ENCODE results near the gene SMIM36.

The SMIM36 gene

DNA sequence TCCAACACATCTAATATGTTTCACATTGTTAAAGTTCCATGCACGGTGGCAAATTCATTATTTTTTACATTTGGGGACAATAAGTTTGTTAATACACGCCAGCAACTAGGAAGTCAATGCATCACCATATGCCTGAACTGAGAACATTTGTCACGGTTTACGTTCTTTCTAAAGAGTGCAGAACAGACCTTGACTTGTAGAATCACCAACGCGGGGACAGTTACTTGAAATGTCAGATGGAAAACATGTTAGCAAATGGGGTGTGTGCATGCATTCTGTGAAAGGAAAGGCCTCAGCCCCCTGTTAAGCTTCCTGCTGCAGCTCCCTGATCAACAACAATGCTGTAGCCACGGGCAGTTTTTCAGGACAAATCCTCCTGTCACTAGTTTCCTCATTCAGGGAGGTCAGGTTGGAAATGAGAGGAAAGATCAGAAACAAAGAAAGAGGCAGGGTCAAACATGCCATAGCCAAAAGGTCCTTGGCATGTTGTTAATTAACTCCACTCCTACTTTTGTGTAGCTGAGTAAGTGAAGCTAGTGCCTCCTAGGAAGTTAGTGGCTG, 18.4 kb downstream of the SMIM36 start:
- Histone ChIP-seq H3K4me3 (no peak overlapping the region), H3K36me3 (ENCODE audit: insufficient read depth, low read length) (no peaks in the 10 kb centered on the region), H3K9me3 (ENCODE audit: low read depth, low read length) (no peaks in the 10 kb centered on the region), H3K27ac (no peak overlapping the region), H3K9ac (ENCODE audit: insufficient read length) (no peak overlapping the region)
- DNase-seq (ENCODE audit: low read depth, low spot score), result no peak
- TF ChIP-seq POLR2AphosphoS5 (IDR thresholded peaks at IDR 0.05; ENCODE audit: borderline replicate concordance, low read depth, low read length) (no peak), FOXP2 (optimal IDR thresholded peaks at IDR 0.05; ENCODE audit: control extremely low read depth, extremely low read length, insufficient read depth) (no peak), EZH2 (IDR thresholded peaks at IDR 0.05) (no peak)

GRCh38 chr17:55490376-55490775, 20.9 kb downstream of the SMIM36 start:
- Histone ChIP-seq H3K36me3 (ENCODE audit: insufficient read depth, low read length) (no peaks in the 10 kb centered on the region), H3K4me3 (no peak overlapping the region), H3K27ac (no peak overlapping the region), H3K9ac (ENCODE audit: insufficient read length) (no peak overlapping the region), H3K9me3 (ENCODE audit: low read depth, low read length) (no peaks in the 10 kb centered on the region)
- TF ChIP-seq POLR2AphosphoS5 (IDR thresholded peaks at IDR 0.05; ENCODE audit: borderline replicate concordance, low read depth, low read length) (no peak), FOXP2 (optimal IDR thresholded peaks at IDR 0.05; ENCODE audit: control extremely low read depth, extremely low read length, insufficient read depth) (no peak), EZH2 (IDR thresholded peaks at IDR 0.05) (no peak)
- no peak for DNase-seq (ENCODE audit: low read depth, low spot score)

DNA sequence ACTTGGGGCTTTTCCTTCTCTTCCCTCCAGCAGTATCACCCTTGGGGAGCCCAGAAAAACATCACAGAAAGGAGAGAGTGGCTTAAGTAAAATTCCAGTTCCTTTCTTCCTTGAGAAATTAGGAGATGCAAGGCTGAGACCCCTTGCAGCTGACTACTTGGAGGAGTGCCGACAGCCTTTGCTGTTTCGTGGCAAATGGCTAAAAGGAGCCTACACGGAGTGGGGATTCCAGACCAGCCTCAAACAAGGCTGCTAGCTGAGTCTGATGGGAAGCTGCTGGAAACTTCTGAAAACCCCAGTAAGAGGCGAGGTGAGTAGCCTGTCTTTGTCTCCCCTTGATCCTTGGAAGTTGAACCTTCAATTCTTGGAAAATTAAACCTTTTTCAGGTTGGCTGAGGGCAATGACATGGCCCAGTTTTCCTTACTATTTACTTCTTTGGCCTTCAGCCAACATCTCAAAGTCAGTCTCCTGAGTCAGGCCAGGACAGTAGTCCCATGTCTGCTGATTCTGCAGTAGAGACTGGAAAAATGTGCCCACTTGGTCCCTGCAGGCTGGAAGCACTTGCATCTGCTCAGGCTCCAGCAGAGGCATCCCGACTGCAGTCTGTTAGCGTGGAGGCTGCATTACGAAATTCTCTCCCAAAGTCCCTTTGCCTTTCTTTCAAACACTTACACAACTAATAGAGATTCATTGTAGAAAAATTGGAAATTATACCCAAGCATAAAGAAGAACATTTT, 23.4 kb downstream of the SMIM36 start:
- DNase-seq (ENCODE audit: low read depth, low spot score), result no peak
- TF ChIP-seq FOXP2 (optimal IDR thresholded peaks at IDR 0.05; ENCODE audit: control extremely low read depth, extremely low read length, insufficient read depth) (no peak), POLR2AphosphoS5 (IDR thresholded peaks at IDR 0.05; ENCODE audit: borderline replicate concordance, low read depth, low read length) (no peak), EZH2 (IDR thresholded peaks at IDR 0.05) (no peak)
- Histone ChIP-seq H3K4me3 (no peak overlapping the region), H3K9me3 (ENCODE audit: low read depth, low read length) (no peaks in the 10 kb centered on the region), H3K9ac (ENCODE audit: insufficient read length) (no peak overlapping the region), H3K27ac (no peak overlapping the region), H3K36me3 (ENCODE audit: insufficient read depth, low read length) (no peaks in the 10 kb centered on the region)

- H3K4me3 ChIP-seq, result no peak overlapping the region
- no peak for TF ChIP-seq POLR2AphosphoS5 (IDR thresholded peaks at IDR 0.05; ENCODE audit: borderline replicate concordance, low read depth, low read length)
- TF ChIP-seq EZH2 (IDR thresholded peaks at IDR 0.05), result no peak
- TF ChIP-seq FOXP2 (optimal IDR thresholded peaks at IDR 0.05; ENCODE audit: control extremely low read depth, extremely low read length, insufficient read depth), result no peak
- no peaks in the 10 kb centered on the region for H3K9me3 ChIP-seq (ENCODE audit: low read depth, low read length)
- no peak overlapping the region for H3K9ac ChIP-seq (ENCODE audit: insufficient read length)
- no peak for DNase-seq (ENCODE audit: low read depth, low spot score)
- H3K27ac ChIP-seq, result no peak overlapping the region
- H3K36me3 ChIP-seq (ENCODE audit: insufficient read depth, low read length), result no peaks in the 10 kb centered on the region
These were observed 26.7 kb downstream of the SMIM36 start for GRCh38 chr17:55484575-55484974.

DNA sequence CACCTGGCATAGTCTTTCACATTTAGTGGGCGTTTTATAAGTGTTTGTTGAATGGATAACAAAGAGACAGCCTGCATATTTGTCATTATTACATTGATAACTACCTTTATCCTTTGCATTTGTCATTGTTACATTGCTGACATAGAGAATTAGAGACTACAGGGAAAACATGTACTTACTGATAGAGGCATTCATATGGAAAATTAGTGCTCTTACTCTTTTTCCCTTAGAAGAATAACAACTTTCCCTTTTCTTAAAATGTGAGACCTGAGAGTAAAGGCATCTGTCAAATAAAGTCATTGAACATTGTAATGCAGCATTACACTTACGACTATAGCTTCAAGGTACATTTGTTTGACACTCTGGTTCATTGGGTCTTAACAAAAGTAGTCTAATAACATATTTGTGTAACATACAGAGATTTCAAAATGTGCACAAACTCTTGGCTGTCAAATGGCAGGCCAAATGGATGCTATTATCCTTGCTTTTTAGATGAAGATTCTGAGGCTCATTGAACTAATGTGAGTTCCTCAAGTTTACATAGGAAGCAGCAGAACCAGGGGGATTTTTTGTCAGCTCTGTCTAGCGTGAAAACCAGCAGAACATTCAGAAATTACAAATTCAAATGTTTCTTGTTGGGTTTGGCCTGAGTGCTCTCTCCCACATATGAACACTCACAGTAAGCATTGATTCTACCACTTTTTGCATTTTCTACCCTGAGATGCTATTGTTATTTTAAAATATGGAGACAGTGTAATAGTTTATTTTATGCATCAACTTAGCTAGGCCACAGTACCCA, 28.5 kb downstream of the SMIM36 start:
- H3K27ac ChIP-seq, result no peak overlapping the region
- H3K4me3 ChIP-seq, result no peak overlapping the region
- H3K9me3 ChIP-seq (ENCODE audit: low read depth, low read length), result no peaks in the 10 kb centered on the region
- TF ChIP-seq POLR2AphosphoS5 (IDR thresholded peaks at IDR 0.05; ENCODE audit: borderline replicate concordance, low read depth, low read length) (no peak), FOXP2 (optimal IDR thresholded peaks at IDR 0.05; ENCODE audit: control extremely low read depth, extremely low read length, insufficient read depth) (no peak), EZH2 (IDR thresholded peaks at IDR 0.05) (no peak)
- no peaks in the 10 kb centered on the region for H3K36me3 ChIP-seq (ENCODE audit: insufficient read depth, low read length)
- DNase-seq (ENCODE audit: low read depth, low spot score), result no peak
- H3K9ac ChIP-seq (ENCODE audit: insufficient read length), result no peak overlapping the region

DNA sequence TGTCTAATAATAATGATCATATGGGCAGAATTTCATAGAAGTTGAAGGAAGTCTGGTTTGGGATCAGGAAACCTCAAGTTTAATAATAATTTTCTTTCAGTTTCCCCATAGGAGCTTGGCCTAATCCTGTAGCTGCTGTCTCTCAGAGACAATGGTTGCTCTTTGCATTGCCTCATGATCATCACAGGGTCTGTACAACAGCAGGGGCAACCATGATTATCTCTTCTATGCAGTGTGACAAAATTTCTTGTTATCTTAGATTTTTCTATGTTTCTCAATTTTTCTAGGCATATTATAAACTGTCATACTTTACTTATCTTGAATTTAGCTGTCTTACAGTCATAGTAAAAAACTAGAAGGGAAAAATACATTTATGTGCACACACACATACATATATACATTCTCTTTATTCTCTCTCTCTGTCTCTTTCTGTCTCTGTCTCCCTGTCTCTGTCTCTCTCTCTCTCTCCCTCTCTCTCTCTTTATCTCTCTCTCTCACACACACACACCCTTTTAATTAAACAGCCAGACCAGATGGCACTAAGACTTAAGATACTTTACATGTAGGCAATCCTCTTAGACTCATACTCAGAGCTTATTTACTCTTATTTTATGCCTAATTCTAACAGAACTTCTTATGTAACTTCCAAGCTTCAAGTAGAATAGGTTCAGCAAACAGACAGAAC, 30.5 kb downstream of the SMIM36 start:
- Histone ChIP-seq H3K4me3 (no peak overlapping the region), H3K9ac (ENCODE audit: insufficient read length) (no peak overlapping the region), H3K27ac (no peak overlapping the region), H3K9me3 (ENCODE audit: low read depth, low read length) (no peaks in the 10 kb centered on the region), H3K36me3 (ENCODE audit: insufficient read depth, low read length) (no peaks in the 10 kb centered on the region)
- DNase-seq (ENCODE audit: low read depth, low spot score), result no peak
- no peak for TF ChIP-seq EZH2 (IDR thresholded peaks at IDR 0.05)
- TF ChIP-seq FOXP2 (optimal IDR thresholded peaks at IDR 0.05; ENCODE audit: control extremely low read depth, extremely low read length, insufficient read depth), result no peak
- TF ChIP-seq POLR2AphosphoS5 (IDR thresholded peaks at IDR 0.05; ENCODE audit: borderline replicate concordance, low read depth, low read length), result no peak

GRCh38 chr17:55479903-55480302, 31.3 kb downstream of the SMIM36 start:
- Histone ChIP-seq H3K9ac (ENCODE audit: insufficient read length) (no peak overlapping the region), H3K27ac (no peak overlapping the region), H3K4me3 (no peak overlapping the region), H3K36me3 (ENCODE audit: insufficient read depth, low read length) (no peaks in the 10 kb centered on the region), H3K9me3 (ENCODE audit: low read depth, low read length) (no peaks in the 10 kb centered on the region)
- DNase-seq (ENCODE audit: low read depth, low spot score), result no peak
- no peak for TF ChIP-seq EZH2 (IDR thresholded peaks at IDR 0.05)
- no peak for TF ChIP-seq FOXP2 (optimal IDR thresholded peaks at IDR 0.05; ENCODE audit: control extremely low read depth, extremely low read length, insufficient read depth)
- TF ChIP-seq POLR2AphosphoS5 (IDR thresholded peaks at IDR 0.05; ENCODE audit: borderline replicate concordance, low read depth, low read length), result no peak

- no peak for DNase-seq (ENCODE audit: low read depth, low spot score)
- no peaks in the 10 kb centered on the region for H3K36me3 ChIP-seq (ENCODE audit: insufficient read depth, low read length)
- H3K27ac ChIP-seq, result no peak overlapping the region
- no peak for TF ChIP-seq EZH2 (IDR thresholded peaks at IDR 0.05)
- no peak for TF ChIP-seq POLR2AphosphoS5 (IDR thresholded peaks at IDR 0.05; ENCODE audit: borderline replicate concordance, low read depth, low read length)
- no peak for TF ChIP-seq FOXP2 (optimal IDR thresholded peaks at IDR 0.05; ENCODE audit: control extremely low read depth, extremely low read length, insufficient read depth)
- no peak overlapping the region for H3K9ac ChIP-seq (ENCODE audit: insufficient read length)
- H3K9me3 ChIP-seq (ENCODE audit: low read depth, low read length), result no peaks in the 10 kb centered on the region
- H3K4me3 ChIP-seq, result no peak overlapping the region
These were observed 32.3 kb downstream of the SMIM36 start for GRCh38 chr17:55478971-55479370.
